ENCODE data around the gene MINDY4.

The MINDY4 gene

DNA sequence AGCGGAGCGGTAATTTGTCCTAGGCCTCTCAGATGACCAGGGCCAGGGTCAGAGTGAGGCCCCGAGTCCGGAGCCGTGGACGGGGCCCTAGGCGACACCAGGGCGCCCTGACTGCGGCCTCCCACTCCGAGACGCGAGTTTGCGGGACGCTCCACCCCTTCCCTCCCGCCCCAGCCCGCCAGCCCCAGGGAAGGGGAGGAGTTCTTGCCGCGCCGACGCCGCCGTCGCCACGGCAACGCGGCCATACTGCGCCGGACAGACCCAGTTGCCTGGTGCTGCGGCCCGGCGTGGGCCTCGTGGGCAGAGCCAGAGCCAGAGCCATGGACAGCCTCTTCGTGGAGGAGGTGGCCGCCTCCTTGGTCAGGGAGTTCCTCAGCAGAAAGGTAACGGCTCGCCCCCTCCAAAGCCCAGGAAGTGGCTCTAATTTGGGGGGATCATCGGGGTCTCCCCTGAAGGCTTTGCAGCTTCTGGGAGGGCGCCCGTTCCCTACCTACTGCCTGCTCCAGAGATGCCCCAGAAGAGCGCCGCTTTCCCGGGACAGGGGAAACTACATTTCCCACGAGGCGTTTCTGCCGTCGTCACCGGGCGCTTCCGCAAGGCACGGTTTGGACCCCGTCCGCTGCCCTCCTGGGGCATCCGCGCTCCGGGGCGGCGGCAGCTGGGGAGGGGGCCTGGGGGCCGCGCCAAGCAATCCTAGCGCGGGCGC is at the start of gene MINDY4:
Gene MINDY4, plus strand, starts transcription at position 244 of the 706 bp plus-strand sequence. Its CDS starts 77 bp downstream, at position 321.
- DNase-seq = peak in 54 of 56 donors; percentile 15 to 81 (median 59)

DNA sequence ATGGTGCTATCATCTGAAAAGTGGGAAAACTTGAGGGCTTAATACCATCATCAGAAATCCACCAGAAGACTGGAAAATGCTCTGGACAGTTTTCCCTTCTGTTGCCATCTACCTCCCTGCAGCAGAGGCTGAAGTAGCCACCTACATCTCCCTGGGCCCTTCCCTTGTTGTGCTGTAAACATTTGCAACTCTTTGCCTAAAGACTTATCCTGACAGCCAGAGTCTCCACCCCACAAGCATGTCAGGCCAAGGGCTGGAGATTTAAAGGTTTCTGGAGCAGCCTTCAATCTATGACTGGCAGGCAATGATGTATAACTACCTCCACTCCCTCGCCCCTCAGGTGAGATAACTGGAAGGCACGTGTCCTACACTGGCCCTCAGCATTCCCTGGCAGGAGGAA is 49.0 kb upstream of the MINDY4 start:
- DNase-seq = no peak

DNA sequence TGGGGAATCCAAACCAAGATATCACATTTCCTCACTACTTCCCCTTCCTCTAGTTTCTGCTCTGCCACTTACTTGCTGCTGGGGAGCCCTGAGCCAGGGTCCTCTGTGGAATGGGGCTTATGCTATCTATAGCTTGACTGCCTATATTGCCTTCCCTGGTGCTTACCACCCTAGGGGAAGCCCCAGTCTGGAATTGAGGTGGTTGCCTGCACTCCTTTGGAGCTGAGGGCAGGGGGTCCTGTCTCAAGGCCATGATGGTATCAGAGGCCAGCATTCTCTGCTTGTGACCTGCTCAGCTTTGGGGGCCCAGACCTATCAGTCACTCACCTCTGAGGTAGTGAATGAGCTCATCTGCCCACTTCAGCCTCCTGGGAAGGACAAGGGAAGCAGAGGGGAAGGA is 48.5 kb upstream of the MINDY4 start:
- DNase-seq = no peak

DNA sequence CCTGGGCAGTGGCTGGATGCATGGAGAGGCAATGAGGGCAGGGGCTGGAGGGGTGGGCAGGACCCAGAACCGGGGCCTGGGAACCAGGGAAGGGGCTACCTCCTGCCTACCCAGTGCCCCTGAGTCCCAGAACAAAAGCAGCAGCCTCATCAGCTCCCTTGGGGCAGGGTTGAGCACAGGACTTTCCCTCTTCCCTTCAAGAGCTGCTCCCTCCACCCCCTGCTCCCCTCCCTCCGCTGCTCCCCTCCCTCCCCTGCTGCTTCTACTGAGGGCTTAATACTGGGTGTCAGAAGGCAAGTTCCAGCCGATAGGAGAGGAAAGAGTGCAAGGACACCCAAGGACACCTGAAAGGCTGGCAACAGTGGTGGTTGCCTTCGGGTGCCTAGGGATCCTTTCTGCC is 47.4 kb upstream of the MINDY4 start:
- DNase-seq = no peak

DNA sequence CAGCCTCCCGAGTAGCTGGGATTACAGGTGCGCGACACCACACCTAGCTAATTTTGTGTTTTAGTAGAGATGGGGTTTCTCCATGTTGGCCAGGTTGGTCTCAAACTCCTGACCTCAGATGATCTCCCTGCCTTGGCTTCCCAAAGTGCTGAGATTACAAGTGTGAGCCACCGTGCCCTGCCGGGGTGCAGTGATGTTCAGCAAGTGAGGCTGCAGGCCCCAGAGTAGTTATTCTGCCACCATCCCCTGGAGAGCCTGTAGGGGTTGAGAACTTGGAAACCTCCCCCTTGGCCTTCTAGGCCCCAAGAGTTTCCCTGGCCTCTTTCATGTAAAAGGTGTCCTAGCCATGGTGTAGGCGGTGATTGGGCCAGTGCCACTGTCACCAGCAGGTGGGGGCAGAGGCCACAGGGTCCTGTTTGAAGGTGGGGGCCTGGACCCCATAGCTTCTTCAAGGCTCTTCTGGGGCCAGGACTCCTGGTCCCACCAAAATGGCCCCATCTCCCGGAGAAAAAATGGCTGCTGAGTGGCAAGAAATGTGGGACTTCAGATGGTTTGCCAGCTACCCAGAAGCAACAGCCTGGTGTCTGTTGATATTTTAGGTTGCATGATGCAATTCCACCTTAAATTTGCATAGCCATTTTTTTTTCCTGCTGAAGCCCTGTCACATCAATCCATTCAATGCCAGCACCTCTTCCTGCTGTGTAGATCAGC is 44.8 kb upstream of the MINDY4 start:
- DNase-seq = no peak

DNA sequence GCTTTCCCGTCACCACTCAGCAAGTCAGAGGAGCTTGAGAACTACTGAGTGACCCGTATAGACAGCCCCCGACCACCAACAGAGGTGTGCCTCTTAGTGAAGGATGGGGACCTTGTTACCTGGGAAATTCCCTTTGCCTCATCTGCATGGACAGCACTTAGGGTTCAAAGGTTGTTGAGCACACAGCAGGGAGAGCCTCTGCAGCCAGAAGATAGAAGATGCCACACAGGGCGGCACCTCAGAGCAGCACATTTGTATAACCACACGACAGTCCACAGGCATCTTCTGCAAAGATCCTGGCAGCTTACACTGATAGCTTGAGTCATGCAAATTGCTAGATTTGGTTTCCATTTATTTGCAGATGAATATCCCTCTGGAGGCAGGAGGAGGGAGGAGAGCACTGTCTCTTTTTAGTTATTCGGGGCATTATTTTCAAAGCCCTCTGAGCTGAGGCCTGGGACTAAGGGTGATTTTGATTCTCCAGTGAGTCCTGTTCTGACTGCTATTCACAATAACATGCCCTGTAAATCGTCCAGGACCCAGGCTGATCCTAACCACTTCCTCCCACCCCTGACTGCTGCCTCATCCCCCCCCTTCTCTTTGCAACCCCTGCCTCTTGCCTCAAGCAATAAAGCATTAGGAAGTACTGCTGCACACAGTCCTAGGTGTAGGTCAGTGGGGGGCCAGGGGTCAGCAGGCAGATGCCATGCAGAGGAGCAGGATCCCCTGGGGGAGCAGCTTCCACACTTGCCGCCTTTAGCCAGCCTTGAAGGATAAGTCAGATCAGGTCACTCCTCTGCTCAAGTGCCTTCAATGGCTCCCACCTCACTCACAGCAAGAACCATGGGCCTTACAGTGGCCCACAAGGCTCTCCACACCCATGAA is 43.9 kb upstream of the MINDY4 start:
- DNase-seq = no peak

DNA sequence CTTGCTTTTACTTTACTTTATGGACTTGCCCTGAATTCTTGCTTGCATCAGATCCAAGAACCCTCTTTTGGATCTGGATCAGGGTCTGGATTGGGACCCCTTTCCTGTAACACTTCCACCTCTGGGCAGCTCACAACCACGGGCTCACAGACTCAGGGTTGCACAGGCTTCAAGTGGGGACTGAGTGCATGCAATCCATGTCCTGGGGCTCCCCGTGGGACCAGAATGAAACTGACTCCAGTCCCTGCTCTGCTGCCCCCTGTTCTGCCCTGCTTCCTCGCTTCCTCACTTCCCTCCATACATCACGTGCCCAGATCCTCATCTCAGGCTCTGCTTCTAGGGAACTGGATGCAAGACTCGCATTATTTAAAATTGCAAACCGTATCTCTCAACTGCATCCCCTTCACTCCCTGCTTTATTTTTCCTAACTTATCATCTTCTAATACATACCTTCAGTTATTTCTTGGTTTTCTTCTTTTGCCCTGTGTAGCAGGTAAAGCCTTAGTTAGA is 42.6 kb upstream of the MINDY4 start:
- no peak for DNase-seq

DNA sequence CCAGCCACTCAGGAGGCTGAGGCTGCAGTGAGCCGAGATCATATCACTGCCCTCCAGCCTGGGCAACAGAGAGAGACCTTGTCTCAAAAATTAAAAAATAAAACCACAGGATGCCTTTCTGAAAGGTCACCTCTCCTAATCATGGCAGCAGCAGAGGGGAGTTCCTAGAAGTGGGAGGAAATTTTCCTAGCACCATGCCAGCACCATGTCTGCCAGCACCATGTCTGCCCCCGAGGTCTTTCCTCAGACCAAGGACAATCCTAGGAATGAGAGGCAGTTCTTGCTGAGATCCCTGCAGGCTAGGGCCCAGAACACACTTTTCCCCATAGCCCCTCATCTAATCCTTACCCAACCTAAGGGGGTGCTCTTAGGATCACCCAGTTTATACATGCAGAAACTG is 41.6 kb upstream of the MINDY4 start:
- no peak for DNase-seq

DNA sequence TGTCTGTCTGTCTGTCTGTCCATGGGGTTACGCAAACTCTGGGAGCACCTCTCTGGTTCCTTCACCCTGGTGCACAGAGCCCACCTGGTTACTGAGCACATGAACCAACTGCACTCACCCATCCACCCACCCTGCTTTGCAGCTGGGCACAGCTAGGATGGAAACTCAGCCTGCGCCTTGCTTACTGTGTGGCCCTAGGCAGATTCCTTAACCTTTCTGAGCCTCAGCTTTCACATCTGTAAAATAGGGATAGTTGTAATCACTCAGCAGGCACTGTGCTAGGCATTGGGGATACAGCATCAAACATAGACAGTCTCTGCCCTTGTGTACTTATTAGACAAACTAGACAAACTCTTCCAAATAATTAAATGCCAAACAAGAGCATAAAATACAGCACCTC is 41.1 kb upstream of the MINDY4 start:
- DNase-seq = no peak

DNA sequence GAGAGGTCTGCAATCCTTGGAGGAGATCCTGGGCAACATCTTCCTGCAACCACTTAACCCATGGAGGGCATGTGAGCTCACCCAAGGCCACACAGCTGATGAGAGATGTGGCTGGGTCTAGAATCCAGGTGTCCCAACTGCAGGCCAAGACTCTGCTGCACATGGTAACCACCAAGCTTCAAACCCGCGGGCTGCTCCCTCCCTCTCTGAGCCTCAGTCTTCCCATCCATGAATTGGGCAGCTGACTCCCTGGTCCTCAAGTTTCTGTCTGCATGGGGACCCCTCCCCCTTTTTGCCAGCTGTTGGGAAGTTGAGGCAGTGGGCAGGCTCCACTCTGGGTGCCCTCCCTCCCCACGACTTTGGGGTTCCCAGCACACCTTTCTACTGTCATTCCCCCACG is 40.2 kb upstream of the MINDY4 start:
- no peak for DNase-seq

DNA sequence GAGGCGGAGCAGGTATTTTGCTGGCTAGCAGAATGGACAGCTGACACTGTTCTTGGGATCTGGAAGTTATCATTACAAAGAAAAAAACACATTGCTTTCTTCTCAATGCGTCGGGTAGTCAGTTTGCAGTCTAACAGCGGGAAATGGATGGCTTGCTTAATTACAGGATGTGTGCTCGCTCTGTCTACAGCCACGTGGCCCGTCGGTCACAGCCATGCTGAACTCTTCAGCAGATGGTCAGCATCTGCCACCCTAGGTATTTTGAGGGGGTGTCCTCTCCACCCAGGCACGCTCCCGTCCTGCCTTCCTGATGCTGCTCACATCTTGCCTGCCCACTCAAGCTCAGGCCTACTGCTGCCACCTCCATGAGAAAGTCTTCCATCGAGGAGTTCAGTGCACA is 39.6 kb upstream of the MINDY4 start:
- no peak for DNase-seq

DNA sequence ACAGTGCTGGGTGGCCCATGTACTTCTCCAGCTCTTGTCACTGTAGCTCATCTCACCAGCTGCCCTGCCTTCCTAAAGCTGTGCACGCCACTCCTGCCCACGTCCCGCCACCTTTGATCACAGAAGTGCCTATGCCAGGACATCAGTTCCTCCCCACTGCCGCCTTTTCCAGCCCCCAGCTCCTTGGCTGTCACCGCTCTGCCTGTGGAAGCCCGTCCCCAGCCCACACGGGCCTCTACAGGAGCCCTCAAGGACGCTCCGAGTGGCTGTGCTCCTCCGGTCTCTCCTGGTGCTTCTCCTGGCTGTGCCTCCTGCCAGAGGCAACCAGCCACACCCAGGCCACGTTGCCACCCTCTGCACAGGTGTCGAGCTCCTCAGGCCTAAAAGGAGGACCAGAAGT is 38.6 kb upstream of the MINDY4 start:
- DNase-seq = no peak

DNA sequence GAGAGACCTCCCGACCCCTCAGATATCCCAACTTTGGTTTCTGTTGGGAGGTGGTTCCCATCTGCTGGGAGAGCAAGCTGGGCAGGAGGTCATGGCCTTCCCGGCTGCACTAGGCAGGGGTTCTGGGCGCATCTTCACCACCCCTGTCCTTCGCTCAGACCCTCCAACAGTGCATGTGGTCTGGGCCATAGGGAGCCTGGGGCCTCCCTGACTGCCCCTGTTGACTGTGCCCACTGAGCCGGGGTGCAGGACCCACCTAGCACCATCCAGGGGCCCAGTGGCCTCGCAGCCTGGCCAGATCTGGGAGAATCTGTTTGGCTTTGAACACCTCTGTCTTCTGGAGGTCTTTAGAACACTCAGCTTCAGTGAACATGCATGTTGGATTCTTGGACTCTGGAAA is 38.0 kb upstream of the MINDY4 start:
- no peak for DNase-seq

DNA sequence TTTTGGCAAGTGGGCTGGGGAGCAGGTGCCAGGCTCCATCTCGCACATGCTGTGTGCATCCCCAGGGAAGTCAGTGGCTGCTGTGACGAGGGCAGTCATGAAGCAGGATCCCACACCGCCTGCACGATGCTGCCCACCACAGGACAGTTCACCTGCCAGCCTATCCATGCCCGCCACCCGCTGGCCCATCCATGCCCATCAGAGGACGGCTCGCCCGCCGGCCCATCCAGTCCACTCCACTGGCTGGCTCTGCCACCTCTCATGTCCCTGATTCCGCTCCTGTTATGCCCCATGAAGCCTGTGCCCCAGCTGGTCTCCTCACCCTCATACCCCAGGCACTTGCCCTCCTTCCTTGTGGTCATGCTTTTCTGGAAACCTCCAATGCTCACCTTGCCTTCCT is 37.5 kb upstream of the MINDY4 start:
- DNase-seq = no peak

DNA sequence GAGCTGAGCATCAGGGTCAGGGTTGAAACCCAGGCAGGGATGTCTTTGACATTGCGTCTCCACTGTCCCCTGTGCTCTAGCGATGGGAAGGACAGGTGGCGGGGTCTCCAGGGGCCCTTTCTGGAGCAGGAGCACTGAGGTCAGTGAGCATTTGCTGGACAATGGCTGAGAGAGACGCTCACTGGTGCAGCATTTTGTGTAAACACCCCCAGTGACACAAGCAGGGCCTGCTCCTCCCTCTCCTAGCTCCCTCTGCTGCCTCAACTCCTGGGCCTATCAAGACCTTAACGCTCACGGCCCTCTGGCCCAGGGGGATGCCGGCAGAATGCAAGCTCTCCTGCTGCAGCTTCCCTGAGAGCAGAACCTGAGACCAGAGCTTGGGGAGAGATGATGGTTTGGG is 36.7 kb upstream of the MINDY4 start:
- DNase-seq = no peak

DNA sequence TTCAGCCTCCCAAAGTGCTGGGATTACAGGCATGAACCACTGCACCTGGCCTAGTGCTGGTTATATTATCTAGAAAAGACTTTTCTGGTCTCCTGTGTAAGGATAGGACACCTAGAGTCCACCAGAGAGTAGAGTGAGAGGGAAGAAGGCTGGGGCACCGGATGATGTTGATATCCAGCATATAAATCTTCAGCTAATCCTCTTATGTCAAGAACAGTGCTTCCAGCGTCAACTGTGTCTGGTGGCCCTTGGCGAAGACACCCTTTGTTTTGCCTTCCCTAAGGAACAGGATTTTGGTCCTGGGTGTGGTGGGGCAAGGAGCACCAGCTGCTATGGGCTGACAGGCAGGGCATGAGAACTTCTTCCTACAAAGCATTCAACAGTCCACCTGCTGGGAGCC is 35.6 kb upstream of the MINDY4 start:
- no peak for DNase-seq

DNA sequence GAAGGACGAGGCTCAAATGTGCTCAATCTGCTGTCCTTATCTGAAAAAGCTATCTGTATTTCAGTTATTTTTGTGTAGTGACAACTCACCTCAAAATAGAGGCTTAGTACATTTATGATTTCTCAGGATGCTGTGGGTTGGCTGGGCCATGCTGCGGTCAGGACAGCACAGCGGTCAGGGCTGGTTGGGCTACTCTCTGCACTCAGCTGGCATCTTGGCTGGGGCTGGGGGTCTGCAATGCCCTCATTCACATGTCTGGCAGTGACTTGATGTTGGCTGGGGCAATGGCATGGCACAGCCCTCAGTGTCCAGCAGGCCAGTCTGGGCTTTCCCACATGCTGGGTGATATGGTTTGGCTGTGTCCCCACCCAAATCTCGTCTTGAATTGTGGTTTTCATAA is 34.9 kb upstream of the MINDY4 start:
- DNase-seq = no peak

DNA sequence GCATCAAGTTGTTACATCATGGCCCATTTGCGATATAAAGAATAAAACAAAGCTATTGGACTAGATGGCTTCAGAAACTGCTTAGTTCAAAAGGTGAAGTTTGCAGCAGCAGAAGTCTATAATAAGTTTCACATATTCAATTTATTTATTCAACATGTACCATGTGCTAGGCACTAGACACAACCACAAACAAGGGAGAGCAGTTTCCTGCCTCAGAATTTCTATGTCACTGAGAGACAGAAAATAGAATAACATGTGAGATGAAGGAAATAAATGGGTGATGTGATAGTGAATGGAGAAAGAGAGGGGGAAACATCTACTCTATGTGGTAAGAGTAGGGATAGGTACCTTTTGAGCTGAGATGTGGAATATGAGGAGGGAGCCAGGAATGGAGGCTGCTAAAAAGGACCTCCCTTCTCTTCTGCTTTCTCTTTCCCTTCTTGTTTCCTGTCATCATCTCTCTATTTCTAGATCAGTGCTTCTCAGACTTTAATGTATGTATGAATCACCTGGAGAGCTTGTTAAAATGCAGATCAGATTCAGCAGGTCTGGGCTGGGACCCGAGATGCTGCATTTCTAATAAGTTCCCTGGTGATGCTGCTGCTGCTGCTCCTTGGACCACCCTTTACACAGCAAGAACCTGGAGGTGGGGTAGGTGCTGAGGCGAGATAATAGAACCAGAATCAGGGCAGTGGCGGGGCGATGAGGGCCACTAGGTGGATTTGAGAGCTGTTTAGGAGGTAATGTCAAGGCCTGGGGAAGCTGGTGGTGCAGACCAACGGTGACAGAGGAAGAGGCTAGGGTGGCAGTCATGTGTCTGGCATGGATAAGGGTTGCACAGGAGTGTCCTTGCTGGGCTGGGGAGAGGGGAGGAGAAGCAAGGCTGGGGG is 32.9 kb upstream of the MINDY4 start:
- DNase-seq = no peak

DNA sequence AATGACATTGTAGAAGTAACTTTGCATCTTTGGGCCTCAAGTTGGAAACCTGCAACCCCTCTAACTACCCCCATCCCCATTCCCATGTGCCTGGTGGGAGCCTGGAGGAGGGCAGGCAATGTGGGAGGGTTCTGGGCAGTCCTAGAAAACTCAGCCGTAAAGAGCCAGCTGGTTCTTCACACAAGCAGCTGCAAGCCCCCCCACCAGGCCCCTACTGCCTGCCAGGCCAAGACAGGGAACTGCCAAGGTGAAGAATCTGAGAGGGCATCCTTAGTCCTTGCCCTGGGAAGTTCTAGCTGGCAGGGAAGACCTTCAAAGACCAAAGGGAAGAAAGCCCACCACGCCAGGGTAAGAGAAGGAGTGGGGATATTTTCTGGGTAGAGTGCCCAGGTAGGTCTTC is 31.5 kb upstream of the MINDY4 start:
- DNase-seq = no peak

DNA sequence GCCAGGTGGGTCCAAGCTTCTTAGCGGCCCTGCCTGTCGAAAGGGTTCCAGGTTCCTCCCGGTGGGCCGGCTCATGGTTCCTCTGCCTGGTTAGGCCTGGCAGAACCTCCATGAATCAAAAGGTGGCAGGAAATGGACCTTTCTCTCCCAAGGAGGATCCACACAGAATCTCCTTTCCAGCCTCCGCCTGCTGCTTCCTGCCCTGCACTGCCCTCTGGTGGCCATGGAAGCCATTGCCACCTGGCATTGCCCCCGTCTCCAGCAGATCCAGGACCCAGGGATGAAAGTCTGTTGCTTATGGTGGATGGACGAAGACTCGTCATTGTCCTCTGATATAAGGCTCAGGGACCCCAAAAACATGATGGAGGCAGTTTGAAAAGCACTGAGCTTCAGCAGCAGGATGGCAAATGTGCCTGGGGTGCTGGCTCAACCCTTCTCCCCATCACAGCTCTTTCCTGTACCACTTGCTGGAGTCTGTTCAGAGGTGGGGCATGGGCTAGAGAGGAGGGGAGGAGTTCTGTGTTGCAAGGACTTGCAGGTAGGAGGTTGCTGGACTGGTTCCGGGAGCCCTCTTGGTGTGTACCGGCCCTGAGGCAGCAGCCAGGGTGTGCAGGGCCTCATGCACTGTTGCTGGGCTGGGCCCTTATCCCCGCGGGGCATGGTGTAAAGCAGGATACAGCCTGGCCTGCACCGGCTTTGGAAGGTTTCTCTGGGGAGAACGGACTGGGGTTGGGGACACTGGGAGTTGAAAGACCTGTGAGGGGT is 30.6 kb upstream of the MINDY4 start:
- peak in 49 of 56 donors; percentile 6 to 87 (median 48) for DNase-seq

Measured in nucleus accumbens (tissue), 56 donors.